IMR-90 (cell line): ENCODE data around the gene TBC1D10A. TPM values are rescaled to one million over a fixed set of nuclear protein-coding genes. Genes with fewer than 3 reads are reported as not detected.

Experiments
- ELK1 ChIP-seq: fragments of 150-350 bp; IDR thresholded peaks from 2 replicates; pipeline ENCODE4 v1.6.1; 2016; ENCODE audit warnings: low read depth, mild to moderate bottlenecking, low read length, moderate library complexity, borderline replicate concordance
- NFE2L2 ChIP-seq: fragments of 150-350 bp; IDR thresholded peaks from 2 replicates; pipeline ENCODE4 v1.6.1; 2016; ENCODE audit warnings: low read depth, mild to moderate bottlenecking, low read length
- RCOR1 ChIP-seq: IDR thresholded peaks from 2 replicates; pipeline ENCODE4 v1.6.1; 2012; ENCODE audit warnings: mild to moderate bottlenecking, low read length, improper control_type of control experiment; ENCODE audit not compliant: insufficient replicate concordance
- SMC3 ChIP-seq: fragments of 150-350 bp; IDR thresholded peaks from 2 replicates; pipeline ENCODE4 v1.6.1; 2016; ENCODE audit warnings: low read depth, mild to moderate bottlenecking, antibody characterized with exemption, low read length, moderate library complexity
- USF2 ChIP-seq: fragments of 150-350 bp; IDR thresholded peaks from 2 replicates; pipeline ENCODE4 v1.6.1; 2017; ENCODE audit warnings: mild to moderate bottlenecking, antibody characterized with exemption, low read length, low read depth
- polyA plus RNA-seq, 3 experiments: library from polyadenylated mRNA; depleted of rRNA; stranded (reverse); fragments of >200 nt; gene quantifications; 2 replicates each; pipeline ENCODE4 v1.2.3, GENCODE V29; 2012; ENCODE audit warnings: low replicate concordance in 1 of 3
- total RNA-seq: library from RNA; depleted of rRNA; stranded (reverse); fragments of >200 nt; gene quantifications from 2 replicates; pipeline ENCODE4 v1.2.3, GENCODE V29; 2012

TBC1D10A gene
- total and polyA plus RNA-seq, 2 of the 4 experiments (the other 2 are of a cell fraction) = 16.3 to 33.1 TPM

GRCh38 chr22:30262112-30262511 is 64.6 kb downstream of the TBC1D10A start (continued):
- no peak for TF ChIP-seq USF2
- TF ChIP-seq SMC3 = no peak
- no peak for TF ChIP-seq ELK1
- no peak for TF ChIP-seq RCOR1
- no peak for TF ChIP-seq NFE2L2
